GM21786 (cell line): ENCODE results near the gene PCSK5.
"Not testable (repeated sequence)": the region's sequence is repeated elsewhere in the genome, so short reads cannot be mapped to it uniquely, and the experiment has no call there.

ENCODE experiments used
- ATAC-seq: cut with Tn5 transposase; IDR thresholded peaks from one replicate; pipeline ENCODE4 v1.9.1; 2021; ENCODE audit not compliant: unreplicated experiment

The PCSK5 gene

GRCh38 chr9:76044266-76044819 lies 153.9 kb downstream of the PCSK5 start:
- no peak for ATAC-seq

GRCh38 chr9:76045221-76045620 lies 154.7 kb downstream of the PCSK5 start:
- no peak for ATAC-seq

DNA sequence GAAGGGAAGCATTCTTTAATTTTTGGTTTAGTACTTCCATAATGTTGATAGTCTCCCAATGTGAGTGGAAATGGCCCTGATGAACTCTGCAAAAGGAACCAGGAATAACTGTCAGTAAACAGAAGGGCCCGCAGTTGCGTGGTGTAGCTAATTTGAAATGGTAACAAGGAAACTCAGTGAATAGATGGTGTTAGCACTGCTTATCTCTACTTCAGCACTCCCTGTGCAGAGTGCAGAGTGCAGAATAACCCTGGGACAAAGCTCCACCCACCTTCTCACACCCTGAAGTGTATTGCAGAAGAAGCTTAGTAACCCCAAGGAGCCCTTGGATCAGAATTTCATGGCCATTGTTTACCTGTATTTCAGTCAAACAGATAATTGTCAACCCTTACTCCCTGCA lies 158.9 kb downstream of the PCSK5 start:
- ATAC-seq = no peak

DNA sequence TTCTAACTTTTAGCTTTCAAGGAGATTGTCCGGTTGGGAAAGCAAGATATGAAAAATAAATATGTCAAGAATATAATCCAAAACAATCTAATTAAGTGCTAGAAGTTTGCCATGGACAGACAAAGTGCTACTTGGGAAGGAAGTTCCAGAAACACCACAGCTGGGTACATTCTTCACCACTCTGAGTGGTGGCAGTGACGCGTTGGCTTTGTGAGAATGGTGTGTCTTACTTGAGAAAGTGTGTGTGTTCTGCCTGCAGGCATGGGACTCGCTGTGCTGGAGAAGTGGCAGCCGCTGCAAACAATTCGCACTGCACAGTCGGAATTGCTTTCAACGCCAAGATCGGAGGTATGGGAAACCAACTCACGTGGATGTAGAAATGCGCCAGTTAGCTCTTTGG lies 177.2 kb downstream of the PCSK5 start:
- no peak for ATAC-seq

GRCh38 chr9:76077537-76077936 lies 187.1 kb downstream of the PCSK5 start:
- ATAC-seq = no peak

DNA sequence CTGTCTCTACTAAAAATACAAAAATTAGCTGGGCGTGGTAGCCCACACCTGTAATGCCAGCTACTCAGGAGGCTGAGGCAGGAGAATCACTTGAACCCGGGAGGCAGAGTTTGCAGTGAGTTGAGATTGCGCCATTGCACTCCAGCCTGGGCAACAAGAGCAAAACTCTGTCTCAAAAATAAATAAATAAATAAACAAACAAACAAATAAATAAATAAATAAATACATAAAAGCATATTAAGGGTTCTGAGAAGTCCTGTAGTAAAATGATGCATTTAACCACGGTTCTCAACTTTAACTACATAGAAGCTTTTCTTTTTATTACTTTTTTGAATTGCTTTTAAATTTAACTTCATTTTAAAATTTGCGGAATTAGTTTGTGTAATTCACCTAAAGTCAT lies 190.8 kb downstream of the PCSK5 start:
- not testable (repeated sequence) for ATAC-seq

DNA sequence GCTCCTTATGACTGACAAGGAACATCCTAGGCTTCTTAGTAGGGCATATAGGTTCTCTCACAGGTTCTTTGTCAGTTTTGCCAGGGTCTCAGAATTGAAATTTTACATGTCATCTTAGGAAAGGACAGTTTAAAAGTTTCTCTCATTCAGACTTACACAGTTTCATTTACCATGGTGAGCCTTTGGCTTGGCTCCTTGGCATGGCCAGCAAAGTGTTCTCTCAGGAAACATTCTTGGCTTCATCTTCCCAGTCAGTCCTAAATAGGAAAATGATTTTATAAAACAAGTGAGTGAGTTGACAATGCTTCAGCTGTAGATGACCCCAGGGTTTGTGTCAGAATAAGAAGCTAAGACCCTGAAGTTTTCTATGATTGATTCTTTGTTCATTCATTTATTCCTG lies 191.6 kb downstream of the PCSK5 start:
- ATAC-seq = no peak

GRCh38 chr9:76085596-76085995 lies 195.1 kb downstream of the PCSK5 start:
- ATAC-seq = no peak

- no peak for ATAC-seq
Measured at GRCh38 chr9:76086539-76086938, 196.1 kb downstream of the PCSK5 start.

DNA sequence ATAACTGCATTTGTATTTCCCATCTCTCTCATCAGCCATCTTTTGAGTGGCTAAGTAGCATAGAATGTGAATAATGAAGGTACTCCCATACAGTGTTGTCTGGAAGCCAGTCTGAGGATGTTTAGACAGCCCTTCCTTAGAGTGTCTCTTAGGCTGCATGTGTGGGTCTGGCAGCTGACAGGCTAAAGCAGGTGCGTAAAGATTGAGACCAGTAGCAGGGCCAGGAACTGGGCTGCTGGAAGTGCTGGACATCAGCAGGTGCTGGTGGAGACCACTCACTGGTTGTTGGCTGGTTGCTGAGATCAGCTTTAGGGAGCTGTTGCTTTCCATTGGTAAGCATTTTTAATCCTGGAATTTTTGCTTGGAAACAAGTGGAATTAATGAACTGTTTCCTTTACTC lies 197.5 kb downstream of the PCSK5 start:
- ATAC-seq = no peak

DNA sequence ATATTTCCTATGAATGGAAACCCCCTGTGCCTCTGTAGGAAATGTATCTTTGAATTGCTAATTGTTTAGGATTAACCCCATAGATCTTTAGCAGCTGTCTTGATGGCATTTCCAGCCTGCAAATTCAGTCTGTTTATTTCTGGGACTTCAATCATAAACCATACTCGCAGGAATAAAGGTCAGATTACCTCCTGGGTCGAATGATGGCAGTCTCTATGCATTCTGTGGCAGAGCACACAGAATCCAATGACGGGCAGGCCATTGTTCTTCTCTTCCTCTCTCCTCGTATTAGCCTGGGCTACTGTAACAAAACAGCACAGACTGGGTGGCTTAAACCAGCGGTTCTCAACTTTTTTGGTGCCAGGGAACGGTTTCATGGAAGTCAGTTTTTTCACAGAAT lies 199.9 kb downstream of the PCSK5 start:
- ATAC-seq = no peak

DNA sequence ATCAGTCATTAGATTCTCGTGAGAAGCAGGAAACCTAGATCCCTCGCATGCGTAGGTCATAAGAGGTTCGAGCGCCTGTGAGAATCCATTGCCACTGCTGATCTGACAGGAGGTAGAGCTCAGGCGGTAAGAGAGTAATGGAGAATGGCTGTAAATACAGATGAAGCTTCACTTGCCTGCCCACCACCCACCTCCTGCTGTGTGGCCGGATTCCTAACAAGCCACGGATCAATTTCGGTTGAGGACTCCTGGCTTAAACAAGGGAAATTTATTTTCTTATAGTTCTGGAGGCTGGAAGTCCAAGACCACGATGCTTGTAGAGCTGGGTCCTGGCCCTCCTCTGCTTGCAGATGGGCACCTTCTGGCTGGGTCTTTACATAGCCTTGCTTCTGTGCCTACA lies 200.4 kb downstream of the PCSK5 start:
- ATAC-seq = no peak

GRCh38 chr9:76092572-76092971 lies 202.1 kb downstream of the PCSK5 start:
- ATAC-seq = no peak

- no peak for ATAC-seq
Measured at GRCh38 chr9:76095585-76095984, 205.1 kb downstream of the PCSK5 start.

DNA sequence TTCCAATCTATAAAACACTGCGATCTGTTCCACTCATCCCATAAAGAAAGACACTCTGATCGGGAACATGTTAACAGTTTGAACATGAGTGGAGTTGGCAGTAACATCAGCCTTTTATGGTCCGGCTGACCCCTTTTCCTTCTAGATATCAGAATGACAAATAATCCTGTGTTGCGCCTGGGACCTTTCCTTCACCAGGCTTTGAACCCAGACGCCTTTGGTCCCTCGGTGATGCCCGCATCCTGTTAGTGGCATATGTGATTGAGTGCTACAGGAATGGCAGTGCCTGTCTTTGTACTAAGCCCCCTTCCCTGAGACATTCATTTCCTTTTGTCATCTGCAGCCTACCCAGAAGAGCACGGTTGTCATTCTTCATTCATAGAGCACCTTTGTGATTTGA lies 209.0 kb downstream of the PCSK5 start:
- no peak for ATAC-seq

- no peak for ATAC-seq
Measured at GRCh38 chr9:76101075-76101474, 210.6 kb downstream of the PCSK5 start.

GRCh38 chr9:76101491-76101890 lies 211.0 kb downstream of the PCSK5 start:
- no peak for ATAC-seq

- ATAC-seq = no peak
Measured at GRCh38 chr9:76101947-76102346, 211.5 kb downstream of the PCSK5 start.

GRCh38 chr9:76103531-76104315 lies 213.2 kb downstream of the PCSK5 start:
- no peak for ATAC-seq

DNA sequence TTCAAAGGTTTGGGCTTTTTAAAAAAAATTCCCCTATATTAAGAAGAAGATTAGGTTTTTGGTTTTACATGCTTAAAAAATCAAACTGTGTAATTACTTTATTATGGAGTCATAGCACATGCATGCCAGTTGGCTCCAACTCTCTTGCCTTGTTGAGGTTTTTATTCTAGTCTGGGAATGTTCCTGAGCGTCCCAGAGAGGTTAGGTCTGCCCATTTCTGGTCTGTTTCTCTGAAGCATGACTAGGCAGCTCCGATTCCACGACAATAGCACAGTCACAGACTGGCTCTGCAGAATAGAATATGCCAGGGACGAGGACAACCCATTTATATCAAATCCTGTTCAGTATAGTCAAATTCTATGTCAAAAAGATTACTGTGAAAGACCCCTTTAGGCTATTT lies 217.0 kb downstream of the PCSK5 start:
- no peak for ATAC-seq

GRCh38 chr9:76109953-76110352 lies 219.5 kb downstream of the PCSK5 start:
- ATAC-seq = no peak

- no peak for ATAC-seq
Measured at GRCh38 chr9:76112151-76112550, 221.7 kb downstream of the PCSK5 start.

DNA sequence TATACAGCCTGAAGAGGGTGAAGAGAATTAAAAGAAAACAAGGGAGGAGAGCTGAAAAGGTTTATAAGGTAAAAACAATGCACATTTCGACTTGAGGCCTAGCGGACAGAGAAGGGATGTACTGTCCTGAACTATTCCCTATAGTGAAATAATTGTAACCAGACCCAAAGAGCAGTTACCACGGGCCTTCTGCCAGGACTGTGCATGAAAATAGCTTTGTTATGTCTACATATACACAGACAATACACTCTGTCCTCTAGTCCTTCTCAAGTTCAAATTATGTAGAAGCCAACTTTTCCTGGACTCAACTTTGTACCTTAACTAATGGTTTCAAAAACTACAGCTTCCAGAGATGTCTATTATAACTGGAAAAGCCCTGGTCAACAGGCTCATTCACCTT lies 223.7 kb downstream of the PCSK5 start:
- ATAC-seq = no peak
